ENCODE measurements around the gene RAB7B.

DNA sequence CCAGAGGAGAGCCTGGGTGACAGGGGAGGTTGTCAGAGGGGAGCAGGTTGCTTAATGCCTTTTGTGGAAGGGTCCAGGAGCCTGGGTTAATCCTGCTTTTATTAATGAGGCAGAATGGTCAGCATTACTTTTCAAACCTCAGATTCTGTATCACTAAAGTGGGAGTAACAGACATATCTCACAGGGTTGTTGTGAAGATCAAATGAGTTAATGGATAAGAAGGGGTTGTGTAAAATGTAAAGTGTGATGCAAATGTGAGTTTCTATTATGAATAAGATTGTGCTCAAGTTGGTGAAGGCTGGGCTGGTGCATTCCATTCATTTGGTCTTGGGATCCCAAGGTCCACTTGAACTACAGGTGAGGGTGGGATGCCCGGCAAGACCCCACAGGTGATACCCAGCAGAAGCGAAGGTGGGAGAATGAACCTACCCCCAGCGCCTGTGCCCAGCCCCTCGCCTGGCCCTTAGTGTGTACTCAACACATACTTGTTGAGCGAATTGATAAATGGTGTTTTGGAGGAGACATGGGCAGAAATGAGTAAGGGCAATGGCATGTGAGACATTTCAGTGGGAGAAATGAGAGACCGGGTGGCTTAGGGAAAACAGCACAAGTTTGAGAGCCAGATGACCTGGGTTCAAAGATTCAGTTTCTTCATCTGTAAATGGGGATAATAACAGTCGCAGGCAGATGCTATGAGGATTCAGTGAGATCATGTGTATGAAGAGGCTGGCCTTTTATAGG is 66.2 kb downstream of the RAB7B start:
- TF ChIP-seq, protein P1, sequence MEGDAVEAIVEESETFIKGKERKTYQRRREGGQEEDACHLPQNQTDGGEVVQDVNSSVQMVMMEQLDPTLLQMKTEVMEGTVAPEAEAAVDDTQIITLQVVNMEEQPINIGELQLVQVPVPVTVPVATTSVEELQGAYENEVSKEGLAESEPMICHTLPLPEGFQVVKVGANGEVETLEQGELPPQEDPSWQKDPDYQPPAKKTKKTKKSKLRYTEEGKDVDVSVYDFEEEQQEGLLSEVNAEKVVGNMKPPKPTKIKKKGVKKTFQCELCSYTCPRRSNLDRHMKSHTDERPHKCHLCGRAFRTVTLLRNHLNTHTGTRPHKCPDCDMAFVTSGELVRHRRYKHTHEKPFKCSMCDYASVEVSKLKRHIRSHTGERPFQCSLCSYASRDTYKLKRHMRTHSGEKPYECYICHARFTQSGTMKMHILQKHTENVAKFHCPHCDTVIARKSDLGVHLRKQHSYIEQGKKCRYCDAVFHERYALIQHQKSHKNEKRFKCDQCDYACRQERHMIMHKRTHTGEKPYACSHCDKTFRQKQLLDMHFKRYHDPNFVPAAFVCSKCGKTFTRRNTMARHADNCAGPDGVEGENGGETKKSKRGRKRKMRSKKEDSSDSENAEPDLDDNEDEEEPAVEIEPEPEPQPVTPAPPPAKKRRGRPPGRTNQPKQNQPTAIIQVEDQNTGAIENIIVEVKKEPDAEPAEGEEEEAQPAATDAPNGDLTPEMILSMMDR (IDR thresholded peaks at IDR 0.05): no peak
- no peak for TF ChIP-seq POLR2A (IDR thresholded peaks at IDR 0.05)
